ENCODE results near the gene CIRBP.

Gene CIRBP

DNA sequence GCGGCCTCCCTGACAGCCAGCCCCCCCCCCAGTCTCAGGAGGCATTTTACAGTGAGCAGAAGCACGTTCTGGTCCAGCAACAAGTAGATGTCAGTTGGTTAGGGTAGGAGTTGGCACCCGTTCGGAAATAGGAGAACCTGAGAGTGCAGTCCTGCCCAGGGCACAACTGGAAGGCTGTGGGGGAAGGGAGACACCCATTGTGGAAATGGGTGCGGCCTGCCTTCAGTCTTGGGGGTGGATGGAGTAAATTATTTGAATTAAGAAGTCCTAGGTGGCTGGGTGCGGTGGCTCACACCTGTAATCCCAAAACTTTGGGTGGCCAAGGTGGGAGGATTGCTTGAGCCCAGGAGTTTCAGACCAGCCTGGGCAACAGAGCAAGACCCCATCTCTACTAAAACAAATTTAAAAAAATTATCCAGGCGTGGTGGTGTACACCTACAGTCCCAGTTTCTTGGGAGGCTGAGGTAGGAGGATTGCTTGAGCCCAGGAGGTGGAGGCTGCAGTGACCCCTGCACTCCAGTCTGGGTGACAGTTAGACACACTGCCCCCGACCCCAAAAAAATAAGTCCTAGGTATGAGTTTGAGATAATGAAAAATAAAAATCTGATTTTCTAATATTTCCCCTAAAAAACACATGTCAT, 1.2 kb downstream of the CIRBP start:
- Histone ChIP-seq H3K36me3 (ENCODE audit: control insufficient read depth, insufficient read depth, low read length) (peaks cover 31% of the 10 kb centered on the region), H3K27ac (ENCODE audit: insufficient read depth, low read depth, low read length, poor library complexity, severe bottlenecking) (peak overlapping the region; percentile 97), H3K4me1 (ENCODE audit: control insufficient read depth, insufficient read depth, low read length) (peaks cover 46% of the 10 kb centered on the region), H3K4me3 (ENCODE audit: insufficient read depth, low read depth, low read length) (peak overlapping the region; percentile 68), H3K27me3 (ENCODE audit: control insufficient read depth, insufficient read depth, low read length, poor library complexity, severe bottlenecking) (peaks cover 16% of the 10 kb centered on the region), H3K9me3 (ENCODE audit: control insufficient read depth, low read length) (no peaks in the 10 kb centered on the region)
- WGBS, 2 experiments, result 62 to 66% methylated on average over 8 of the region's 8 CpGs

DNA sequence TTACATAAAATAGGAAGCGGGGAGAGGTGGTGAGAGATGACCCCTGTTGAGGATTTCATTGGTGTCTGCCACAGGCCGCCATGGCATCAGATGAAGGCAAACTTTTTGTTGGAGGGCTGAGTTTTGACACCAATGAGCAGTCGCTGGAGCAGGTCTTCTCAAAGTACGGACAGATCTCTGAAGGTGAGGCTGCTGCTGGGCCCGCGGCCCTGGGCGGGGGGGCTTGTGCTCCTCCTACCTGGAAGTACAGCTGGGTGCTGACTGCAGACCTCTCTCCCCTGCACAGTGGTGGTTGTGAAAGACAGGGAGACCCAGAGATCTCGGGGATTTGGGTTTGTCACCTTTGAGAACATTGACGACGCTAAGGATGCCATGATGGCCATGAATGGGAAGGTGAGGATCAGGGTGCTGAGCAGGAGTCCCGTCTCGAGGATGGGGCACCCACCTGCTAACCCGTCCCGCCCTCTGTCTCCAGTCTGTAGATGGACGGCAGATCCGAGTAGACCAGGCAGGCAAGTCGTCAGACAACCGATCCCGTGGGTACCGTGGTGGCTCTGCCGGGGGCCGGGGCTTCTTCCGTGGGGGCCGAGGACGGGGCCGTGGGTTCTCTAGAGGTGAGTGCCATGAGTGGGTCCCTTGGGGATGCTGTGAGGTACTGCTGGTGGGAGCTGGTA, 1.9 kb downstream of the CIRBP start:
- Histone ChIP-seq H3K27me3 (ENCODE audit: control insufficient read depth, insufficient read depth, low read length, poor library complexity, severe bottlenecking) (peaks cover 16% of the 10 kb centered on the region), H3K27ac (ENCODE audit: insufficient read depth, low read depth, low read length, poor library complexity, severe bottlenecking) (no peak overlapping the region), H3K4me3 (ENCODE audit: insufficient read depth, low read depth, low read length) (peak overlapping the region; percentile 68), H3K9me3 (ENCODE audit: control insufficient read depth, low read length) (no peaks in the 10 kb centered on the region), H3K36me3 (ENCODE audit: control insufficient read depth, insufficient read depth, low read length) (peaks cover 31% of the 10 kb centered on the region), H3K4me1 (ENCODE audit: control insufficient read depth, insufficient read depth, low read length) (peaks cover 43% of the 10 kb centered on the region)
- WGBS, 2 experiments, result 95 to 96% methylated on average over 26 of the region's 26 CpGs

DNA sequence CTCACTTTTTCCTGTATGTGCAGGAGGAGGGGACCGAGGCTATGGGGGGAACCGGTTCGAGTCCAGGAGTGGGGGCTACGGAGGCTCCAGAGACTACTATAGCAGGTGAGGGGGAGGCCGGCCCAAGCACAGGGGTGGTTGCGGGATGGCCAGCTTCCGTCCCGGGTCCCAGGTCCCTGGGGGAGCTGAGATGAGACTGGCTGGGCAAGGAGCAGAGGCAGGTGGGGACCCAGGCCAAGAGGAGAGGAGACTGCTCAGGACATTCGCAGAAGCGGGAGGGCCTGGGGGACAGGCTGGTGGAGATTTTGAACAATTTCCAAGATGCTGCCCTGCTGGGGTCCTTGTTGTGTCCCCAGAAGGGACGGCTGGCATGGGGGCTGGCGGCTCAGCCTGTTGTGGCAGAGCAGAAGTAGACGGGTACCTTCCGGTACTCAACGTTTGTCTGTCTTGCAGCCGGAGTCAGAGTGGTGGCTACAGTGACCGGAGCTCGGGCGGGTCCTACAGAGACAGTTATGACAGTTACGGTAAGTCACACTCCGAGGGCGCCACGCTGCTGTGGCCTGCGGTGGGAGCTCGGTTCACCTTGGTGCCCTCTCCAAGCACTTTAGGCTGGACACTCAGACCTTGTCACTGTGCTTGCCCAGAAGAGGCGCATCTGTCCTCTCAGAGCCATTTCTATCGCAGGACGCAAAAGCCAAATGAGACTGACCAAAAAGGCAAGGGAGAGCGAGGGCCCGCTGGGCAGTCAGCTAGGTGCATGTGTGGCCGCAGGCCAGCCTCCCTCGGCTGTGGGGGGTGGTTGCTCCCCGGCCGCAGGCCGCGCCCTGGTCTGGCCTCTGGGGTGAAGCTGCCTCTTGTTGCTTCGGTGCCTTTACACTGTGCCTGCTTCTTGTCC, 2.6 kb downstream of the CIRBP start:
- Histone ChIP-seq H3K4me1 (ENCODE audit: control insufficient read depth, insufficient read depth, low read length) (peaks cover 49% of the 10 kb centered on the region), H3K27ac (ENCODE audit: insufficient read depth, low read depth, low read length, poor library complexity, severe bottlenecking) (no peak overlapping the region)

DNA sequence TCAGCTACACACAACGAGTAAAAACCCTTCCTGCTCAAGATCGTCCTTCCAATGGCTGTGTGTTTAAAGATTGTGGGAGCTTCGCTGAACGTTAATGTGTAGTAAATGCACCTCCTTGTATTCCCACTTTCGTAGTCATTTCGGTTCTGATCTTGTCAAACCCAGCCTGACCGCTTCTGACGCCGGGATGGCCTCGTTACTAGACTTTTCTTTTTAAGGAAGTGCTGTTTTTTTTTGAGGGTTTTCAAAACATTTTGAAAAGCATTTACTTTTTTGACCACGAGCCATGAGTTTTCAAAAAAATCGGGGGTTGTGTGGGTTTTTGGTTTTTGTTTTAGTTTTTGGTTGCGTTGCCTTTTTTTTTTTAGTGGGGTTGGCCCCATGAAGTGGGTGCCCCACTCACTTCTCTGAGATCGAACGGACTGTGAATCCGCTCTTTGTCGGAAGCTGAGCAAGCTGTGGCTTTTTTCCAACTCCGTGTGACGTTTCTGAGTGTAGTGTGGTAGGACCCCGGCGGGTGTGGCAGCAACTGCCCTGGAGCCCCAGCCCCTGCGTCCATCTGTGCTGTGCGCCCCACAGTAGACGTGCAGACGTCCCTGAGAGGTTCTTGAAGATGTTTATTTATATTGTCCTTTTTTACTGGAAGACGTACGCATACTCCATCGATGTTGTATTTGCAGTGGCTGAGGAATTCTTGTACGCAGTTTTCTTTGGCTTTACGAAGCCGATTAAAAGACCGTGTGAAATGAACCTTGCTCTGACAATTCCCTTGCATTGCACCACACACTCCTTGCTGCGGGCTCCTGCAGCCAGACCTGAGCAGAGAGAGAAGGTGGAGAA, 3.5 kb downstream of the CIRBP start:
- Histone ChIP-seq H3K27ac (ENCODE audit: insufficient read depth, low read depth, low read length, poor library complexity, severe bottlenecking) (peak overlapping the region; percentile 28), H3K4me1 (ENCODE audit: control insufficient read depth, insufficient read depth, low read length) (peaks cover 44% of the 10 kb centered on the region), H3K9me3 (ENCODE audit: control insufficient read depth, low read length) (no peaks in the 10 kb centered on the region), H3K4me3 (ENCODE audit: insufficient read depth, low read depth, low read length) (no peak overlapping the region), H3K27me3 (ENCODE audit: control insufficient read depth, insufficient read depth, low read length, poor library complexity, severe bottlenecking) (peaks cover 9% of the 10 kb centered on the region), H3K36me3 (ENCODE audit: control insufficient read depth, insufficient read depth, low read length) (peaks cover 35% of the 10 kb centered on the region)
- WGBS, 2 experiments, result 95 to 97% methylated on average over 33 of the region's 33 CpGs

More for the DNA sequence above, 2.6 kb downstream of the CIRBP start:
- peaks cover 31% of the 10 kb centered on the region for H3K36me3 ChIP-seq (ENCODE audit: control insufficient read depth, insufficient read depth, low read length)
- H3K4me3 ChIP-seq (ENCODE audit: insufficient read depth, low read depth, low read length), result no peak overlapping the region
- 95 to 96% methylated on average over 37 of the region's 37 CpGs for WGBS, 2 experiments
- H3K9me3 ChIP-seq (ENCODE audit: control insufficient read depth, low read length), result no peaks in the 10 kb centered on the region
- H3K27me3 ChIP-seq (ENCODE audit: control insufficient read depth, insufficient read depth, low read length, poor library complexity, severe bottlenecking), result peaks cover 16% of the 10 kb centered on the region

DNA sequence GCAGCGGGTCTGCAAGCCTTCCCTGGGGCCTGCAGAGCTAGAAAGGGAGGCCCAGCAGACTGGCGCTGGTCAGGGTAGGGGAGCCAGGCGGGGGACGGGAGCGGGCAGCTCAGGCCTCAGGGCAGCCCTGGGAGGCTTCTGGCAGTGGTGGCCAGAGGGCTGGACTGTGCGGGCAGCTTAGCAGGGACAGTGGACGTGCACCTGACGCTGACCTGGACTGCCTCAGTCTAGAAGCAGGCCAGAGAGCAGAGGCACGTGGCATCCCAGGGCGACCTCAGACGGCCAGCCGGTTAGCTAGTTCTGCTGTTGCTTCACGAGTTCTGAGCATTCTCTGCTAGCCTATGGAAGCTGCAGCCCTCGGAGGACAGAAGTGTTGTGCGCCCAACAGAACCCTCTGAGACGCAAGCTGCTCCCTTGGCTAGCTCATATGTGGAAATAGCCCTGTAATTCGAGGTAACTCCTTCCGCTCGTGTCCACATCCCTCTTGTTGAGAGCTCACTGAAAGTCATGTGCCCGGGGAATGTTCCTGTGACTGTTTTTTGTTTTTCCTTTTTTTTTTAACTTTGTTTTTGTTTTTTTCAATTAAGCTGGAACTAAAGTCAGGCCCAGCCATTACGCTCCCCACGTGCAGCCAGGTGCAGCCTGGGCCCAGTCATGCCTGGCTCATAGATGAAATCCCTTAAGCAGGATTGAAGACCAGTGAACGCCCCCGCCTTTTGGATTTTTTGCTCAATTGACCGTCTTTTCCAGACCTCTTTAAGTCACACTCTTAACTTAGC, 4.3 kb downstream of the CIRBP start:
- H3K27ac ChIP-seq (ENCODE audit: insufficient read depth, low read depth, low read length, poor library complexity, severe bottlenecking), result peak overlapping the region; percentile 39
- H3K36me3 ChIP-seq (ENCODE audit: control insufficient read depth, insufficient read depth, low read length), result peaks cover 35% of the 10 kb centered on the region
- peaks cover 35% of the 10 kb centered on the region for H3K4me1 ChIP-seq (ENCODE audit: control insufficient read depth, insufficient read depth, low read length)
- H3K4me3 ChIP-seq (ENCODE audit: insufficient read depth, low read depth, low read length), result no peak overlapping the region
- peaks cover under 1% of the 10 kb centered on the region for H3K27me3 ChIP-seq (ENCODE audit: control insufficient read depth, insufficient read depth, low read length, poor library complexity, severe bottlenecking)
- WGBS, 2 experiments, result 94 to 95% methylated on average over 25 of the region's 25 CpGs
- no peaks in the 10 kb centered on the region for H3K9me3 ChIP-seq (ENCODE audit: control insufficient read depth, low read length)

DNA sequence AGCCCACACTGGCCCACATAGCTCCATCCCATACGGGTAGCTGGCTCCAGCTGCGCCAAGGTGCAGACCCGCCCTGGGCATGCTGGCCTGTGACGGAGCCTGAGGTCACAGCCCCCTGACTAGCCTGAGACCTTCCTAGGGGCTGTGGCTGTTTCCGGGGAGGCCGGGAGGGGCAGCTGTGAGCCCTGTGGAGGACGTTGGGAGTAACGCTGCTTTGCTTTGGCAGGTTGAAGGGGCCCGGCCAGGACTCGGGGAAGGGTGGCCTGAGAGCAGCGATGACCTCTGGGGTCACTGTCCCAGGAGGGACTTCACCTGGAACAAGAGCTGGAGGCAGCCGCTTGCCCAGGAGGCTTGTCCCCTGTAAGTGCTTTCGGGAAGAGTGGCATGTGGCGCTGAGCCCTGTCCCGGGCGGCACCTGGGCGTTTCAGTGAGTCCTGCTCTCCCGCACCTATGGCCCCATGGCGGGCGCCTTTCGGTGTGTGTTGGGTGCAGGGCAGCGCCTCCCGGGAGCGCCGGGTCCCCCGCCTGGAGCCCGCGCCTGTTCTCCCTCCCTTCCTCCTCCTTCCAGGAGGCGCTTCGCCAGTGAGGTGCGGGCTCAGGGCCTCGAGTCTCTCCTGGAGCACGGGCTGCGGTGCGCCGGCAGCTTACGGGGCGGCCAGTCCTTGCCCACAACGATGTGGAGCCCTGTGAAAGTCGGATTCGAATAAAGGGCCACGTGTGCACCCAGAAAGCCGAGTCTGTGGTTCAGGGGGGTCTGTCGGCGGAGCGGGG, 5.1 kb downstream of the CIRBP start:
- Histone ChIP-seq H3K27ac (ENCODE audit: insufficient read depth, low read depth, low read length, poor library complexity, severe bottlenecking) (peak overlapping the region; percentile 96), H3K4me1 (ENCODE audit: control insufficient read depth, insufficient read depth, low read length) (peaks cover 31% of the 10 kb centered on the region), H3K4me3 (ENCODE audit: insufficient read depth, low read depth, low read length) (peak overlapping the region; percentile 47), H3K36me3 (ENCODE audit: control insufficient read depth, insufficient read depth, low read length) (peaks cover 35% of the 10 kb centered on the region), H3K9me3 (ENCODE audit: control insufficient read depth, low read length) (no peaks in the 10 kb centered on the region), H3K27me3 (ENCODE audit: control insufficient read depth, insufficient read depth, low read length, poor library complexity, severe bottlenecking) (no peaks in the 10 kb centered on the region)
- 92 to 93% methylated on average over 46 of the region's 46 CpGs for WGBS, 2 experiments

DNA sequence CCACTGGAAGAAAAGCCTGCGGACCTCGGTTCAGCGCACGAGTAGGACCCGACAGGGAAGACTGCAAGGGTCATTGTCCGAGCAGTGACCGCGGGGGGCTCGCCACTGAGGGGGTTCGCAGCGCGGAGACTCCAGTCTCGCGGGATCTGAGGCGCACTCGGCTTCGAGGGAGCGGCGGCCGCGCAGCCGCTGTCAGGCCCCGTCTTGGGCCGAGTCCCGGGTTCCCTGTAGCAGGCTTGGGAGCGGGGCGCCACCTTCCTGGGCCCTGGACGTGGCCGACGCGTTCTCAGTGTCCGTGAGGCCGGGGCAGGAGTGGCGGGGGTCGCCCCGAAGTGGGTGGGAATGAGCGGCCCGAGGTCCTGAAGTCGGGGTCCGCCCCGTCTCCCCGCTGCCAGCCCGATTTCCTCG, 5.7 kb downstream of the CIRBP start:
- Histone ChIP-seq H3K4me1 (ENCODE audit: control insufficient read depth, insufficient read depth, low read length) (peaks cover 31% of the 10 kb centered on the region), H3K36me3 (ENCODE audit: control insufficient read depth, insufficient read depth, low read length) (peaks cover 35% of the 10 kb centered on the region), H3K4me3 (ENCODE audit: insufficient read depth, low read depth, low read length) (peak overlapping the region; percentile 47), H3K9me3 (ENCODE audit: control insufficient read depth, low read length) (no peaks in the 10 kb centered on the region), H3K27ac (ENCODE audit: insufficient read depth, low read depth, low read length, poor library complexity, severe bottlenecking) (peak overlapping the region; percentile 96), H3K27me3 (ENCODE audit: control insufficient read depth, insufficient read depth, low read length, poor library complexity, severe bottlenecking) (no peaks in the 10 kb centered on the region)
- 58% methylated on average over 44 of the region's 44 CpGs for WGBS, 2 experiments

DNA sequence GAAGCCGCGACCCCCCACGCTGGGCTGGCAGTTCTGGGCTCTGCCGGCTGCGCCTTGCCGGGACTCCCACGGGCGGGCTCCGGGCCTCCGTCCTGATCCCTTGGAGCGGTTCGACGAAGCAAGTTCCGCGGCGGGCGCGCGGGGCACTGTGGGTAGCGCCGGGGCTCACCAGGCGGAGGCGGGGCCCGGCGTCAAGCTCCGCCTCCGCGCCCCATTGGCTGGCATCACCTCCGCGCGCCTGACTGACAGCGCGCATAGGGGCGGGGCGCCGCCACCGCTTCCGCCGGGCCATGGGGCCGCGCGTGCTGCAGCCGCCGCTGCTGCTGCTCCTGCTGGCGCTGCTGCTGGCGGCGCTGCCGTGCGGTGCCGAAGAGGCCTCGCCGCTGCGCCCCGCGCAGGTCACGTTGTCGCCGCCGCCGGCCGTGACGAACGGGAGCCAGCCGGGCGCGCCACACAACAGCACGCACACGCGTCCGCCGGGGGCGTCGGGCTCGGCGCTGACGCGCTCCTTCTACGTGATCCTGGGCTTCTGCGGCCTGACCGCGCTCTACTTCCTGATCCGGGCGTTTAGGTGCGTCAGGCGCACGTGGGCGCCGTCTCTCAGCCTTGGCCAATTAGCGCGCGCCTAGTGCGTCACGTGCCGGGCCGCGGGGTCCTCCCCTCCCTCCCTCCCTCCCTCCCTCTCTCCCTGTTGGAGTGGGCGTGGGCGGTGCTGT, 6.3 kb downstream of the CIRBP start, which contains the start of gene FAM174C:
Gene FAM174C, plus strand, starts transcription at position 271 of the 716 bp plus-strand sequence. Its CDS starts 20 bp downstream, at position 291.
- Histone ChIP-seq H3K9me3 (ENCODE audit: control insufficient read depth, low read length) (no peaks in the 10 kb centered on the region), H3K36me3 (ENCODE audit: control insufficient read depth, insufficient read depth, low read length) (peaks cover 35% of the 10 kb centered on the region), H3K4me1 (ENCODE audit: control insufficient read depth, insufficient read depth, low read length) (peaks cover 27% of the 10 kb centered on the region), H3K27me3 (ENCODE audit: control insufficient read depth, insufficient read depth, low read length, poor library complexity, severe bottlenecking) (no peaks in the 10 kb centered on the region), H3K4me3 (ENCODE audit: insufficient read depth, low read depth, low read length) (peak within 1 kb of the TSS; percentile 47), H3K27ac (ENCODE audit: insufficient read depth, low read depth, low read length, poor library complexity, severe bottlenecking) (peak within 1 kb of the TSS; percentile 96)
- 1% methylated on average over 98 of the region's 98 CpGs for WGBS, 2 experiments

Measured in ectodermal cell (in vitro differentiated cells).